ENCODE data around the gene SNCA.

Gene SNCA

GRCh38 chr4:89836897-89837384 is at the start of gene SNCA:
Gene SNCA (minus strand): TSS chr4:89837161. CDS start chr4:89835667, 1,494 bp downstream.
- DNase-seq = peak; percentile 86

- DNase-seq = peak; percentile 65
Observed at GRCh38 chr4:89879215-89879614, 42.3 kb upstream of the SNCA start.

GRCh38 chr4:89878611-89879010 is 41.6 kb upstream of the SNCA start:
- peak; percentile 20 for DNase-seq

- no peak for DNase-seq
Observed at GRCh38 chr4:89876548-89876947, 39.6 kb upstream of the SNCA start.

GRCh38 chr4:89871211-89871610 is 34.2 kb upstream of the SNCA start:
- no peak for DNase-seq

GRCh38 chr4:89868999-89869589 is 32.1 kb upstream of the SNCA start:
- no peak for DNase-seq

- DNase-seq = no peak
Observed at GRCh38 chr4:89868276-89868675, 31.3 kb upstream of the SNCA start.

- no peak for DNase-seq
Observed at GRCh38 chr4:89863533-89863932, 26.6 kb upstream of the SNCA start.

GRCh38 chr4:89860971-89861370 is 24.0 kb upstream of the SNCA start:
- DNase-seq = no peak

- no peak for DNase-seq
Observed at GRCh38 chr4:89855236-89855635, 18.3 kb upstream of the SNCA start.

- DNase-seq = no peak
Observed at GRCh38 chr4:89847571-89848325, 10.8 kb upstream of the SNCA start.

GRCh38 chr4:89839558-89839957 is 2.6 kb upstream of the SNCA start:
- DNase-seq = no peak

GRCh38 chr4:89837993-89838390 is 1.0 kb upstream of the SNCA start:
- DNase-seq = peak; percentile 70

GRCh38 chr4:89837385-89837992 is 528 bp upstream of the SNCA start:
- peak; percentile 70 for DNase-seq

GRCh38 chr4:89836031-89836745 is 773 bp downstream of the SNCA start:
- DNase-seq = peak; percentile 24

- no peak for DNase-seq
Observed at GRCh38 chr4:89835413-89835812, 1.5 kb downstream of the SNCA start.

GRCh38 chr4:89834486-89835209 is 2.3 kb downstream of the SNCA start:
- no peak for DNase-seq

GRCh38 chr4:89829470-89830138 is 7.4 kb downstream of the SNCA start:
- no peak for DNase-seq

GRCh38 chr4:89823416-89823815 is 13.5 kb downstream of the SNCA start:
- DNase-seq = no peak

GRCh38 chr4:89821612-89822011 is 15.3 kb downstream of the SNCA start:
- DNase-seq = no peak

- DNase-seq = no peak
Observed at GRCh38 chr4:89820010-89820409, 17.0 kb downstream of the SNCA start.

- no peak for DNase-seq
Observed at GRCh38 chr4:89814362-89814761, 22.6 kb downstream of the SNCA start.

Measured in NCI-H2227 treated with DMSO at 0.1 percent for 48 hours (cell line).